Ramos (cell line): Measurements from ENCODE around the gene ARHGAP32.

Experiments
- in situ Hi-C: fragments of 300-500 bp; cut with MboI; formaldehyde crosslinking; loops from one replicate; pipeline ENCODE4 v1.14.3; 2022; ENCODE audit warnings: low sequenced_read_pairs; ENCODE audit not compliant: unreplicated experiment

ARHGAP32 gene

DNA sequence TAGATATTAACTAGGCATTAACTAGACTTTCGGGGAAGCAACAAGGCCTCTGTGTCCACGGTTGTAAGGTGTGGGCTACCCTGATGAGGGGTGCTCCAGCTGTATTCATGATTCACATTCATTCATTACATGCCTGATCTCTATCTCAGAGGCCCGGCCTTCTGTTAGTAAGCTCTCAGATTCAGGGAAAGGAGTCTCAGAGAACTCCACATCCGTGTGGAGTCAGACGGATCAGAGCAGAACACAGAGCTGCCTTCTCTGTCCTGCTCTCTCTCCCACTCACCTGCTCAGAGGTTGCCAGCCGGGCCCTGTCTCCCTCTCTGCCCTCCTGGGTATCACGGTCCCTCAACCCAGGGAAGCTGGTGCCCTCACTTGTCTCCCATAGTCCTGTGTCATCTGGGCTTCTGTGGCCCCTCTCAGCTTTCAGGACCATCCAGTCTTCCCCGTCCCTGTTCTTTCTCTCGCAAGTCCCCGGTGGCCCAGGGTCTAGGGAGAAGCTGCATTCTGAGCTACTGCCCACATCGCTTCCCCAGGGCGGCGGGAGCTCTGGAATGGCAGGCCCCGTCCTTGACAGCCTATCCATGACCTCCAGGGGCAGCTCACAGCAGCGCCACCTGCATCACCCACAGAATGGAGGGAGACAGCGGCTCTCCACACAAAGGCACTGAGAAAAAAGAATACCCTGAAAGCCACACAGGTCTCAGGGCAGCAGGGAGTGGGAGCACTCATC, 253.8 kb downstream of the ARHGAP32 start:
- in situ Hi-C loops: no loop called here

DNA sequence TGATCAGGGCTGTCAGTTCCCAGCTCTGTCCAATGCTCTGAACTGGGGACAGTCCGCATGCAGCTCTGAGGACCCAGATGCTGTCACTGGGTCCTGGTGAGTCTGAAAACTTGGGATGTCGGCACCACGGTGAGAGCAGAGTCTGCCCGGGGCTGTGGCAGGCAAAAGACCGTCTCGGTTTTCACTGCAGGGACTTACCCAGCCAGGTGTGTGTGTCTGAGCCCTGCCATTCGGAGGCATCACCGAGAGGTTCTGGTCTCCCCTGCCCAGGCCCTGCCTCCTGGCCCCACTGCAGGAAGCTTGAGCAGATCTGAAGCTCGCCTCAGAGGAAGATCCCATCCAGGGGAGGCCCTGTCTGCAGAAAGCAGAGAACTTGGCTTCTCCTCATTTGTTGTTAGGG, 254.6 kb downstream of the ARHGAP32 start:
- in situ Hi-C loops: no loop called here

DNA sequence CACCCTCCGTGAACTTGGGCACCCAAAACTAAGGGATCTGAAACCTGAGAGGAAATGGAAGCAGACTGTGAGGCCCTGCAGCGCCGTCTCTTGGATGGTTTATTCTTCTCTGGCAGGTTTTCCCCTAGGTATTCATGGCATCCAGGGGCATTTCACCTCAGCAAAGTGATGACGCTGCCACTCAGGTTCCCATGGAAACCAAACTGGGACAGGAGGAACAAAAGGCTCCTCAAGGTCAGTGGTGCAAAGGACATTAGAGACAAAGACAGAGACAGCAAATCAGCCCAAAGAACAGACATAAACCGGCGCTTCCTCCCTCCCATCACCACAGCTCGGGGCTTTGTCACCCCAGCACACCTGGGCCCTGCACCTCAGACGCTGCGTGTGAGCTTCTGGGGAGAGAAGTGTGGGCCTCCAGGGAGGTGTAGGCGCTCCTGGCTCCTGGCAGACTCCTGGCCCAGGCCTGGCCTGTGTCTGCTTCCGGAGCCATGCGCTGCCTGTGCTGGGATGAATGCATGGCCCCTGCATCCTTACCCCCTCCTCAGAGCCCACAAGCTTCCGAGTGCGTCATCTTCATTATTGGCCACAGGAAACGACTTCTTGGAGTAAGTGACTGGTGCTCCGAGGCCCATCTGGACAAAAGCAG, 255.4 kb downstream of the ARHGAP32 start:
- in situ Hi-C loops: no loop called here

DNA sequence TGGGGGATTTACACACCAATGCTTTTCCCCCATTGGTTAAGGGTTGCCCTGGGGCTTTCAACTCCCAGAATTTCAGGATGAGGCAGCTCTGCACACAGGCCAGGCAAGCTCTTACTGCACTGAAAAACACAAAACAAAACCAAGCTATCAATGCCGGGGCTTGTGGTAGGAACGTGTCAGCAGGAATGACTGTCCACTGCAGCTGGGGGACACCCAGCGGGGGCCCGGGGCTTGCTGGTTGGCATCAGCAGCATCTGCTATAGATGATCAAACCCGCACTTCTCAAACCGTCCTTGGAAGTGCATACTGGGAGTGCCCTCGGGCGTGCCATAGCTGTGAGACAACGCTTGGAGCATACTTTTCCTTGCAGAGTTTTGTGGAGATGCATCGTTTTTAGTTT, 257.2 kb downstream of the ARHGAP32 start:
- in situ Hi-C loops: no loop called here

DNA sequence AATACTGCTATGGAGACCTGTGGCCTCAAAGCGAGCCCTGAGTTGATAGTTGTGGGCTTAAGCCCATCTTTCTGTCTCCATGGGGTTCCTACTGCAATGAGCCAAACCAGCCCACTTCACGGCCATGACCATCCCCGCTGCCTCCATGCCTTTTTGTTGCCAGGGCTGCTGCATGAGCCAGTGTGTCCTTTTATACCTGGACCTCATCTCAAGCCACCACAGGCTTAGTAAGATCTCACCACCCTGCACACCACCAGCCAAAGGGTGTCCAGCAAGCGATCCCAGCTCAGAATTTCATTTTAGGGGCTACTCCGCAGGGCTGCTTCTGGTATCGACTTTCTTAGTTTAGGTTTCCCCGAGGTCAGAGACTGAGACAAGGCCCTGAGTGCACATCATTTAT, 257.8 kb downstream of the ARHGAP32 start:
- in situ Hi-C loops: no loop called here

DNA sequence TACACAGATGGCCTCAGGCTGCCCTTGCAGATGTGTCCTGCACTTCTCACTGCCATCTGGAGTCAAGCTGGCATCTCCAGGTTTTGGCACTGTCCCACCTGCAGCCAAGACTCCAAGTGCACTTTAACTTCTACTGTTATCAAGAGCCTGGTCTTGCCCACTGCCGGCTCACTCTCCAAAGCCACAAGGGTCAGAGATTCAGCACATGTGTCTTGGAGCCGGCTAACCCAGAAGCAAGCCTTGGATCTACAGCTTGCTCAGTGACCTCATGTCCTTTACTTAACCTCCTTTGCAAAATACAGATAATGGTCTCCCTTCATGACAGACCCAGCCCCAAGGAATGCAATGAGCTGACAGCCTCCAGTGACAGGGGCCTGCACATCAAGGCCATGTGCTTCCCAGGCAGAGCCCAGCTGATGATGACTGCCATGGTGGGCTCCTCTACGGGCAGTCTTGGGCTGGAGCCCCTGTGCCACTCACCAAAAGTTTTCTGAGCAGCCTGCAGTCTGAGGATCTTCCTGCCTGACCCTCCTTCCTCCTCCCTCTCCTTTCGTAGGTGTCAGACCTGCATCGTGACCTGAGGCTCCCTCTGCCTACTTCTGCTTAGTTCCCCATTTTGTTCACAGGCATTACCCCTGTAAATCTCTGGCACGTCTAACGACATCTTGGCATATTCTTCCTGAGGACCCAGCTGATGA, 258.5 kb downstream of the ARHGAP32 start:
- in situ Hi-C loops: no loop called here

DNA sequence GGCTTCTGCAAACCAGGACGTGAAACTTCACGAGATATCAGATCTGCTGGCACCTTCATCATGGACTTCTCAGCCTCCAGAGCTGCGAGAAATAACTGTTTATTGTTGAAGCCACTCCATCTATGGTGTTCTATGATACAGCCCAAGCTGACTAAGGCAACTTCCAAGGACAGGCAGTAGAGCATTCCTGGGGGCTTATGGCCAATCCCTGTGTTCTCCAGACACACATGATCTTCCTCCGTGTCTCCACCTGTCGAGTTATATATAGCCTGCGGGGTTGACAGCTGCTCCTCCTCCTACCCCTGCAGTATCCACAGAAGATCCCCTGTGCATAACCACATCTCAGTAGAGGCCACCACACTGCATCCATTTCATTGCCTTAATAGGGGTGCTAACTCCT, 260.5 kb downstream of the ARHGAP32 start:
- in situ Hi-C loops: no loop called here

DNA sequence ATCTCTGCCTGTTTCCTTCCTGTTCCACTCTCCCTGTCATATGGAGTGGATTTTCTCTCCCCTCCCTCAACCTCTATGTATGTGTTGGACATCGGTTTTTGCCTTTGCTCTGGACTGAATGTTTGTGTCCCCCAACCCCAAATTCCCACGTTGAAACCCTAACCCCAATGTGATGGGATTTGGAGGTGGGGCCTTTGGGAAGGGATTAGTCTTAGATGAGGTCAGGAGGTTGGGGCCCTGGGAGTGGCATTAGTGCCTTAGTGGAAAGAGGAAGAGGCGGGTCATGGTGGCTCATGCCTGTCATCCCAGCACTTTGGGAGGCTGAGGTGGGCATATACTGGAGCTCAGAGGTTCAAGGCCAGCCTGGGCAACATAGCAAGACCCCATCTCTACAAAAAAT, 261.1 kb downstream of the ARHGAP32 start:
- in situ Hi-C loops: no loop called here

DNA sequence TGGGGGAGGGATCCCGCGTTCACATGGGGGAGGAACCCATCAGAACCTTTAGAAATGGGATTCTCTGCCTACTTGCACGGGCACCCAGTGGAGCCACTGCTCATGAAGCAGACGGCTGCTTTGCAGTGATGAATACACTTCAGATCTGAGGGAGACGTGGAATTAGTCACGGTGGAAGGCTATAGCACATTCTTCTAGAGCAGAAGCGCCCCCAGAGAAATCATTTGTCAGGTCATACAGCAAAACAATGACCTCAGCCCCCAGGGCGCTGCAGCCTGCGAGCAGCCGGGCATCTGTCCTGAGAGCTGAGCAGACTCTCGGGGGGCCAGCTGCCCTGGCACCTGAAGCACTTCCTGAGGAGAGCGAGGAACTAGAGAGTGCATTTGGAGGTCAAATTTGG, 262.1 kb downstream of the ARHGAP32 start:
- in situ Hi-C loops: no loop called here

DNA sequence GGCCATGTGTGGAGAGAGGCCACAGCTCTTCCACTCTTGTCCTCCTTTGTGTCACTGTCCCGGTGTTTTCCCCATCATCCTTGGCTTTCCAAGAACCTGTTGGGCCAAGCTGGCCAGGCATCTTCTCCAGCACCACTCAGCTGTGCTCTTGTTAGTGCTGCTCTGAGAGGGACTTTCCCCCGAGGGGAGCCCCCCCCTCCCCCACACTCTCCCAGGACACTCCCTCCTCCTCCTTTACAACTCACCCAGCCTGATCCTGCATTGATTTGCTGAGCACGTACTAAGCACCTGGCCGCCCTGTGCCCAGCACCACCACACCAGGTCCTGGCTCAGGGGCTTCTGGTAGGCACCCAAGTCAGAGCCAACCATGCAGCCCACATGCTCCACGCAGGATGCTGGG, 262.7 kb downstream of the ARHGAP32 start:
- in situ Hi-C loops: no loop called here

DNA sequence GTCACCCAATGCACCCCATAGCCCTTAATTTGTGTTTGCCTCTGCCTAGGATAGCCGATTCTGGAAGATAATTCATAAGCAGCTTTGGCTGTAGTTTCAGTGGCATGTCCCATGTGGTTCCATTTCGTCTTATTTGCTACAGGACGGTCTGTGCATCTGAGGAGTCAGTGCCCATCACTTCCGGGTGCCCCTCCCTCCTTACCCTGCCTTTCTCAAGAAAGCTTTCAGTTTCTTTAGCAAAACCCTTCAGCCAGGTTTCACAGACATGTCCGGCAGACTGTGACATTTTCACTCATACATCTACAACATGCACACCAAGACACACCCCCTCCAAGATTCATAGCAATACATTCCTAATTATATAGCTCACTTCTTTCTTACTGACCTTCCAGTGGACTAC, 263.7 kb downstream of the ARHGAP32 start:
- in situ Hi-C loops: no loop called here

DNA sequence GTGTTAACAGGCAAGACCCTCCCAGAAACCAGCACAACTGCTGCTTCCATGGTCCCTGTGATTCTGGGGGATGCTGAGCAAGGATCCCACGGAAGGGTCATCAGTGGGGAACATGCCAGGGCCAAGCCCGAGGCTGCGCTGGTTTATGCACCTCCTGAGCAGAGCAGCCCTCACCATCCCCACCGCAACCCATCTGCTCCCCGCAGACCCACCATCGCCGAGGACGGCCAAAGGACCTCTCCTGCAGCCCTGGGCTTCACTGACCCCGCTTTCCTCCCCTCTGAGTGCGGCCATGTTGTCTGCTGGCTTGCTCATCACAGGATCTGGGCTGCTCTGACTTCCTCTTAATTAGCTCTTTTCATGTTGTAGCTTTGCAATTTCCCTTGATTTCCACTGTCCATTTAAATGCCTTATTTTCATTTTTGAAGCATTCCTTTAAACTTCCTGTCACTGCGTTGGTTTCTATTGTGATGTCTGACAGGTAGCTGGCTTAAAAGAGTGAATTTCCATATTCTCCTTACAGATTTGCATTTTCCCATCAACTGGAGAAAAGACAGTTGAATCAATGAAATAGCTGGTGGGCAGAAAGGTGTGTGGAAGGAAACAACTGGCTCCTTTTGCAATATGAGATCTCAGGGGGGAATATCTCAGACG, 264.3 kb downstream of the ARHGAP32 start:
- in situ Hi-C loops: no loop called here

DNA sequence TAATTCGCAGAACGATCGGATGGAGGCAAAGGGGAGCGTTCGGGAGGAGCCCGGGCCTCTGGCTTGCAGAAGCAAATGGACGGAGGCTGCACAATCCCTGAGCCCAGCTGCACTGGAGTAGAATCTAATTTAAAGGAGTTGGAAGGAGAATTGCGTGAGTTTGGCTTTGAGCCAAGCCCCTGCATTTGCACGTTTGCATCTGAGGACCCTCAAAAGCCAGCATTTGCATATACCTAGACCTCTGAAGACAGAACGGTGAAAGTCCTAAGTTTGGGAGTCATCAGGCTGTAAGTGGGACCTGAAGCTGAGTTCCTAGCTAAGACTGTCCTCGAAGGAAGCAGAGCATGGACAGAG, 265.0 kb downstream of the ARHGAP32 start:
- in situ Hi-C loops: no loop called here

DNA sequence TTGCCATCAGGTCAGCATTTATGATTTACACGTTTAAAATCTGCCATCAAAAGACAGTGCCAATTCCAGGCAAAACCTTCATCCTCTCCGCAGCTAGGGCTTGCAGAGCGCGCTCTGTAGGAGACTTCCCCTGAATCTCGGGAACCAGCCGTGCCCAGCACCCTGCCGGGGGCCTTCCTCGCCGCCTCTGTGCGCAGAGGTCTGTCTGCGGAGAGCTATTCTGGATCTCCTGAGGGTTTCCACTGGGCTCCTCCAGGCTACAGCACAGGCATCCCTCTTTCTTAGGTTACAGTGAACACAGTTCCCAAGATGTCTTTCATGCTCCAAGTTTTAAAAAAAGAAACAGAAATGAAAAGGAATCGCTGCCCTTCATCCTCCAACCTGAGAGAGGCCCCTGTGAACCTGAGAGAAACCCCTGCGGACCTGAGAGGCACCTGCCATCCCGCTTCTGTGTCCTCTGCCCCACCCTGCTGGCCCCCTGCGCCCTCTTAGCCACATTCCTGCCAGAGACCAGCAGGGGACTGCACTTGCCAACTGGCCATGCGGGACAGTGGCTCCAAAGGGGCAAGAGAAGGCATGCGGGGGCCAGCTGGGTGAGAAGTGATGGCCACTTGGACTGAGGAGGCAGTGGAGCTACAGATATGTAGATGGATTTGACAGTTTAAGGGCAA, 265.6 kb downstream of the ARHGAP32 start:
- in situ Hi-C loops: no loop called here

DNA sequence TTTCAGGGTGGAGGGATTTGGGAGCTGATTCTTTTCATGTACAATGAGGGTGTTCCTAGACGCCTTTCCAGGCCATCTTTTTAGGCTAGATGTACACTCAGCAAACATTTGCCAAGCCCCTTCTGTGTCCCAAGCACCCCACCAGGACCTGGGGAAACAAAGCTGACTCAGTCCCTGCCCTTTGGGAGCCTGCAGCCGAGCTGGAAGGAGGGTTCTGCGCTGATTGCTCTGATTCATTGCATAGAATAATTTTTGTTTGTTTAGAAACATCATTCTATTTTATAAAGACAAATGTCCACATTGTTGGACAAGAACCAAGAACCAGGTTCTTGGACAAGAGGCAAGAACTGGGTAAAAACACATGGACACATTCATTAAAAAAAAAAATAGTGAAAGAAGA, 266.1 kb downstream of the ARHGAP32 start:
- in situ Hi-C loops: no loop called here

DNA sequence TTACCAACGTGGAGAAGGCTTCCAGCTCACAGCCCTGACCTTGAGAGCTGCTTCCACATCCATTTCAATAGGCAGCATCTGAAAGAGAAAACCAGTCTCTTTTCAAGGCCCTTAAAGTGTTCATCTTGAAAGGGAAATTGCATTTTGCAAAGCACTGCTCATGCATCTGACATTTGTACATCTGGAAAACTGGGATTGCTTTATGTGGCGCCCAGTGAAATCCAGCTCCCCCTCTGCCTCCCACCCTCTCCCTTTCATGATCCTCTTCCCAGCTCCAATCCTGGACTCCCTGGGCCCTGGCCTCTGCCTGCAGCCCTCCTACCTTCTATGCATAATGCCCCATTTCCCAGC, 266.9 kb downstream of the ARHGAP32 start:
- in situ Hi-C loops: no loop called here

DNA sequence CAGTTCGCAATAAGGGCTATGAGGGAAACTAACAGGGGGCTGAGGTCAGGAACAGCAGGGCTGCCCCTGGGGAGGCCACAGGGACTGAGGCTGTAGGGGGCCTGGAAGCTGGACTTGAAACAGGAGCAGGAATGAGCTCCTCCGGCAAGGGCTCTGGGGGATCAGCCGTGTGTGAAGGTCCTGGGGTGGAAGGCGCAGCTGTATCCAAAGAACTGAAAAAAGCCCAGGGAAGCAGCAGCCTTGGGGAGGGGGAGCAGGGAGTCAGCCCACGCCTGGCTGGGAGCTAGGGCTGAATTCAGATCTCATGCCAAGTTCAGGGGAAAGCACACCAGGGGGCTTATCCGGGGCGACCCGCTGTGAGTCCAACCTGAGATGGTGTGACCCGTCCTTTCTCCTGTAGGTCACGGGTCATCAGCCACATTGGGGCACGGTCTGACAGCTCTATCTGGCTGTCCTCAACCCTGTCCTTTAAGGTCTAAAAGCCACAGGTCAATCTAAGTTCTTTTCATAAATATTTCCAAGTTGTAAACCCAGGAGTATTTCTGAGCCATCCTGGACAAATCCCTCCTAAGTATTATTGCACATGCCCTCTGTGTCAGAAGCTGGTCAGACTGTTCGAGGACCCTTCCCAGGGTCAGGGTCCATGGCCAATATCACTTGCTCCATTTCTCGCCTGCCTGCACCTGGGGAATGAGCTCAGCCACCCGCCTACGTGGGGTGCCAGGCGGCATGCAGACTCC, 267.4 kb downstream of the ARHGAP32 start:
- in situ Hi-C loops: no loop called here

DNA sequence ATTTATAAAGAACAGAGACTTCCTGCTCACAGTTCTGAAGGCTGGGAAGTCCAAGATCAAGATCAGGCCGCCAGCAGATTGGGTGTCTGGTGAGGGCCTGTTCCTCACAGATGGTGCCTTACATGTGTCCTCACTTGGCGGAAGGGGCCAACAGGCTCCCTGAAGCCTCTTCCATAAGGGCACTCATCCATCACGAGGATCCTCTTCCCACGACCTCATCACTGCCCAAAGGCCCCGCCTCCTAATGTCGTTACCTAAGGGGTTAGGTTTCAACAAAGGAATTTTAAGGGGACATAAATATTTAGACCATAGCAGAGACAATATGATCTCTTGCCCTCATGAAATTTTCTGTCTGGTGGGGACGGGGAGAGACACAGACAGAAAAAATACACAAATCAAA, 268.0 kb downstream of the ARHGAP32 start:
- in situ Hi-C loops: no loop called here

DNA sequence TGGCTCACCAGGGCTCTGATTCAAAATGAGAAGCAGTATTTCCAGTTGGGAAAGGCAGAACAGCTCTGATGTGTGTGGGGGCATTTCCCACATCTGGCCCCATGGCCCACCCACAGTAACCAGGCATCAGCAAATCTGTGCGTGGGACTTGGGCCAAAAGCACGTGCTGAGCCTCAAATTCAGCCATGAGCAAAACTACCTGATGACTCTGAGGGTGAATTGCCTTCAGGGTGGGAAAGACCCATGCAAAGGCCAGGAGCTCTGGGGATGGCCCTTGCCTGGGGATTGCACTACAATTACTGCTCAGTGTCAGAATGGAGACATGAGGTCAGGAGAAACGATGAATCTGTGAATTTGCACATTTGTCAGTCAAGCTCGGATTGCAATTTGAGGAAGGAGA, 270.3 kb downstream of the ARHGAP32 start:
- in situ Hi-C loops: no loop called here

DNA sequence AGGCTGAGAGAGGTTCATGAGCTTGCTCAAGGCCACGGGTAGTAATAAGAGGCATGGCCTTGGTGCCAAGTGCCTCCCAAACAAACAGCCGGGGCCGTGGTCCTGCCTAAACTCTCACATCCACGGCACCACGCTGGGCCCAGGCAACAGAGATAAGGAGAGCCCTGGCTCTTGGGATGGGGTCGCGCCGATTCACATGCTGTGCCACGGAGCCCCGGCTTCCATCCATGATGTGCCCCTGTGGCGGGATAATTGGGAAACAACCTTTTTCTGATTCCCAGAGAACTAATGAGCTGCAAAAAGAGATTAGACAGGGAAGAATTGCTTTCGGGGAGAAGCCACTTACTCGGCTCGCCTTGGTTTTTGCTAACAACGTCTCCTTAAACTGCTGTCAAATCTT, 271.5 kb downstream of the ARHGAP32 start:
- in situ Hi-C loops: no loop called here
